Measurements from ENCODE around the gene CRTAC1.

- TF ChIP-seq HOXB5 (CRISPR knock-in tag; IDR thresholded peaks at IDR 0.05) (no peak), MAZ (IDR thresholded peaks at IDR 0.05; ENCODE audit: borderline replicate concordance, low read depth, low read length) (no peak), CTCF (IDR thresholded peaks at IDR 0.05) (no peak), SREBF2 (IDR thresholded peaks at IDR 0.05) (no peak), CHD2 (IDR thresholded peaks at IDR 0.05; ENCODE audit: low read length, partially characterized antibody) (no peak), REST (IDR thresholded peaks at IDR 0.05) (no peak), EP300 (IDR thresholded peaks at IDR 0.05) (no peak), RAD21 (conservative IDR thresholded peaks at IDR 0.05 in 1 of 2, IDR thresholded peaks at IDR 0.05 in 1 of 2) (no peak), POLR2A (IDR thresholded peaks at IDR 0.05; ENCODE audit: low read length) (no peak), MAX (IDR thresholded peaks at IDR 0.05) (no peak), ELK1 (IDR thresholded peaks at IDR 0.05; ENCODE audit: low read depth, low read length) (no peak), CBX2 (IDR thresholded peaks at IDR 0.05; ENCODE audit: borderline replicate concordance, low read depth) (no peak), EHMT2 (IDR thresholded peaks at IDR 0.05; ENCODE audit: low read depth) (no peak), MYC (IDR thresholded peaks at IDR 0.05; ENCODE audit: borderline replicate concordance, low read length) (no peak)
Measured at GRCh38 chr10:97836446-97836845, 194.0 kb downstream of the CRTAC1 start.

Data from A549 (cell line).